22Rv1 (cell line): Measurements from ENCODE around the gene NPTX1.

Source experiments
- H3K27ac ChIP-seq: fragments of 450-650 bp; 2 replicates; pipeline ENCODE4 v1.5.1; 2017
- CTCF ChIP-seq: fragments of 450-650 bp; IDR thresholded peaks from 2 replicates; pipeline ENCODE4 v1.5.1; 2017; ENCODE audit warnings: mild to moderate bottlenecking
- ZFX ChIP-seq: fragments of 450-650 bp; IDR thresholded peaks from 2 replicates; pipeline ENCODE4 v1.6.1; 2017; ENCODE audit warnings: antibody characterized with exemption, borderline replicate concordance

The NPTX1 gene

GRCh38 chr17:80464486-80464885 lies 11.9 kb downstream of the NPTX1 start:
- TF ChIP-seq CTCF = no peak
- no peak for TF ChIP-seq ZFX
- H3K27ac ChIP-seq = no peak overlapping the region

- H3K27ac ChIP-seq = no peak overlapping the region
- TF ChIP-seq CTCF = no peak
- TF ChIP-seq ZFX = no peak
Observed at GRCh38 chr17:80463784-80464400, 12.5 kb downstream of the NPTX1 start.

- TF ChIP-seq ZFX = no peak
- TF ChIP-seq CTCF = no peak
Observed at GRCh38 chr17:80461528-80462160, 14.8 kb downstream of the NPTX1 start.

GRCh38 chr17:80460429-80460834 lies 16.0 kb downstream of the NPTX1 start:
- no peak for TF ChIP-seq CTCF
- no peak for TF ChIP-seq ZFX
- no peak overlapping the region for H3K27ac ChIP-seq

More at GRCh38 chr17:80461528-80462160, 14.8 kb downstream of the NPTX1 start:
- H3K27ac ChIP-seq = no peak overlapping the region

- H3K27ac ChIP-seq = no peak overlapping the region
- TF ChIP-seq CTCF (no peak), ZFX (no peak)
Observed at GRCh38 chr17:80459234-80459633, 17.2 kb downstream of the NPTX1 start.

GRCh38 chr17:80458016-80458415 lies 18.4 kb downstream of the NPTX1 start:
- no peak overlapping the region for H3K27ac ChIP-seq
- TF ChIP-seq ZFX (no peak), CTCF (no peak)

GRCh38 chr17:80457236-80457856 lies 19.1 kb downstream of the NPTX1 start:
- no peak overlapping the region for H3K27ac ChIP-seq
- TF ChIP-seq CTCF (no peak), ZFX (no peak)
